ENCODE measurements around the gene BAG2. TPM values are rescaled to one million over a fixed set of nuclear protein-coding genes. Genes with fewer than 3 reads are reported as not detected.

The BAG2 gene
- total and polyA plus RNA-seq, 2 of the 4 experiments (the other 2 are of a cell fraction) = 8.1 to 10.0 TPM

- TF ChIP-seq USF2 (IDR thresholded peaks at IDR 0.05; ENCODE audit: low read depth, low read length) (no peak), MAFK (IDR thresholded peaks at IDR 0.05; ENCODE audit: low read depth, low read length) (no peak), FOS (IDR thresholded peaks at IDR 0.05; ENCODE audit: low read depth, low read length) (no peak), RAD21 (IDR thresholded peaks at IDR 0.05; ENCODE audit: low read length) (no peak), RCOR1 (IDR thresholded peaks at IDR 0.05; ENCODE audit: insufficient replicate concordance, low read length) (no peak), CEBPB (IDR thresholded peaks at IDR 0.05; ENCODE audit: low read depth, low read length) (no peak), ELK1 (IDR thresholded peaks at IDR 0.05; ENCODE audit: borderline replicate concordance, low read depth, low read length) (no peak)
- ChIA-PET CTCF (no interaction called here), POLR2A (ENCODE audit: unreplicated experiment) (no interaction called here)
- no peaks in the 10 kb centered on the region for H4K20me1 ChIP-seq (ENCODE audit: insufficient read depth, low read length)
- H3K4me2 ChIP-seq (ENCODE audit: low read depth, low read length) = no peak overlapping the region
- in situ Hi-C loops (cut with MboI; ENCODE audit: low sequenced_read_pairs) = no loop called here
- no peak overlapping the region for H2AFZ ChIP-seq (replicated peaks; ENCODE audit: low read length, poor library complexity)
- peak overlapping the region; percentile 35; the same call in 1 of the 2 replicates for H4K5ac ChIP-seq (ENCODE audit: low read depth, low read length)
- H3K4me3 ChIP-seq (ENCODE audit: insufficient read depth, low read depth, low read length) = no peak overlapping the region
- dilution Hi-C loops (cut with HindIII; ENCODE audit: low sequenced_read_pairs, unreplicated experiment) = no loop called here
- intact Hi-C loops (cut with micrococcal nuclease) = no loop called here
- H3K27ac ChIP-seq (ENCODE audit: insufficient read depth, low read length) = no peak overlapping the region
- no peaks in the 10 kb centered on the region for H3K36me3 ChIP-seq (ENCODE audit: control insufficient read depth, insufficient read depth, low read length)
- ATAC-seq (ENCODE audit: low read depth) (no peak), DNase-seq (no peak)
- no peaks in the 10 kb centered on the region for H3K9me1 ChIP-seq (ENCODE audit: insufficient read depth, low read length)
- no peak overlapping the region for H2AK9ac ChIP-seq (replicated peaks; ENCODE audit: low read depth, low read length, poor library complexity)
- peak overlapping the region; percentile 24 for H3K18ac ChIP-seq (ENCODE audit: low read depth, low read length)
- H2BK20ac ChIP-seq (ENCODE audit: low read depth, low read length) = no peak overlapping the region
- 44% methylated on average over 1 of the region's 2 CpGs; no CpG with 5 or more reads in 1 of the 2 experiments for WGBS, 2 experiments (ENCODE audit: extremely low coverage in 2 of 2, insufficient read length in 1 of 2)
- H4K91ac ChIP-seq (ENCODE audit: insufficient read depth, low read depth, low read length) = peak overlapping the region; percentile 13; the same call in 1 of the 2 replicates
- H2BK5ac ChIP-seq (ENCODE audit: low read depth, low read length, poor library complexity, severe bottlenecking) = peak overlapping the region; percentile 10
- H2BK15ac ChIP-seq (ENCODE audit: low read depth, low read length) = peak overlapping the region; percentile 88; the same call in 1 of the 3 replicates
- H3K4ac ChIP-seq (ENCODE audit: low read depth, low read length) = no peak overlapping the region
- BruUV-seq (replicated peaks) = no TSS peak
- H3K9me3 ChIP-seq (ENCODE audit: control insufficient read depth, insufficient read depth, low read length) = no peaks in the 10 kb centered on the region
- no peak overlapping the region for H3K56ac ChIP-seq (ENCODE audit: extremely low read depth, insufficient read depth, low read length)
- peak overlapping the region in 1 of 2 experiments; percentile 26; a peak in 2 of 4 replicates for H4K8ac ChIP-seq (ENCODE audit: low read depth in 2 of 2, low read length in 2 of 2)
- no peak overlapping the region for H3K14ac ChIP-seq (replicated peaks; ENCODE audit: low read depth, low read length)
- H2BK120ac ChIP-seq (ENCODE audit: low read depth, low read length) = no peak overlapping the region
- H3K9ac ChIP-seq (ENCODE audit: low read depth, low read length) = no peak overlapping the region; the same call in 1 of the 2 replicates
- H2AK5ac ChIP-seq (ENCODE audit: low read depth, low read length) = no peak overlapping the region
- no peak overlapping the region for H3K23ac ChIP-seq (ENCODE audit: low read depth, low read length)
- peaks cover 0 to 17% of the 10 kb centered on the region in 2 experiments; a peak in 2 of 4 replicates for H3K79me1 ChIP-seq (ENCODE audit: low read depth in 1 of 2, low read length in 2 of 2)
- H3K27me3 ChIP-seq (ENCODE audit: control insufficient read depth, insufficient read depth, low read length) = no peaks in the 10 kb centered on the region
- H3K4me1 ChIP-seq (ENCODE audit: control insufficient read depth, insufficient read depth, low read length) = peaks cover 5% of the 10 kb centered on the region
Measured at GRCh38 chr6:57226221-57226620, 54.1 kb downstream of the BAG2 start.

Other genes starting within 250 kb of the BAG2 start
- 9.7 and 10.6 TPM in 2 replicates for gene BEND6, start 217.2 kb upstream of the BAG2 start, total RNA-seq (2012; rRNA removed)
- gene BEND6, start 217.2 kb upstream of the BAG2 start, polyA plus RNA-seq (2012; rRNA removed) = 4.0 and 4.1 TPM in 2 replicates
- 3.8 and 15.0 TPM in 2 replicates for gene KIAA1586, start 125.6 kb upstream of the BAG2 start, total RNA-seq (2012; rRNA removed)
- gene KIAA1586, start 125.6 kb upstream of the BAG2 start, polyA plus RNA-seq (2012; rRNA removed) = 3.5 and 3.6 TPM in 2 replicates
- gene ZNF451, start 82.1 kb upstream of the BAG2 start, total RNA-seq (2012; rRNA removed) = 48.6 and 63.0 TPM in 2 replicates
- gene ZNF451, start 82.1 kb upstream of the BAG2 start, polyA plus RNA-seq (2012; rRNA removed) = 8.0 and 10.0 TPM in 2 replicates
- gene RAB23, start 50.0 kb downstream of the BAG2 start, total RNA-seq (2012; rRNA removed) = 13.3 and 28.9 TPM in 2 replicates
- gene RAB23, start 50.0 kb downstream of the BAG2 start, polyA plus RNA-seq (2012; rRNA removed) = 7.8 and 10.8 TPM in 2 replicates
- gene PRIM2, start 145.3 kb downstream of the BAG2 start, total RNA-seq (2012; rRNA removed) = 37.5 and 50.5 TPM in 2 replicates
- 7.7 and 11.8 TPM in 2 replicates for gene PRIM2, start 145.3 kb downstream of the BAG2 start, polyA plus RNA-seq (2012; rRNA removed)